Mammary epithelial cell (primary cell): ENCODE measurements around the gene MOAP1.

Experiments used
- EZH2 ChIP-seq: IDR thresholded peaks from 2 replicates; pipeline ENCODE4 v1.6.1; 2012; ENCODE audit warnings: low read length, inconsistent platforms, borderline replicate concordance
- TF ChIP-seq, protein P1 (sequence below), 2 donors: IDR thresholded peaks in 1 of 2; conservative IDR thresholded peaks in 1 of 2; 2 replicates each; pipeline ENCODE4 v1.5.1; 2011 to 2012; ENCODE audit warnings: inconsistent platforms in 2 of 2, low read length in 2 of 2, mild to moderate bottlenecking in 2 of 2, control low read depth in 1 of 2, low read depth in 1 of 2; ENCODE audit not compliant: insufficient read depth in 1 of 2; ENCODE audit errors: extremely low read depth in 1 of 2

DNA sequence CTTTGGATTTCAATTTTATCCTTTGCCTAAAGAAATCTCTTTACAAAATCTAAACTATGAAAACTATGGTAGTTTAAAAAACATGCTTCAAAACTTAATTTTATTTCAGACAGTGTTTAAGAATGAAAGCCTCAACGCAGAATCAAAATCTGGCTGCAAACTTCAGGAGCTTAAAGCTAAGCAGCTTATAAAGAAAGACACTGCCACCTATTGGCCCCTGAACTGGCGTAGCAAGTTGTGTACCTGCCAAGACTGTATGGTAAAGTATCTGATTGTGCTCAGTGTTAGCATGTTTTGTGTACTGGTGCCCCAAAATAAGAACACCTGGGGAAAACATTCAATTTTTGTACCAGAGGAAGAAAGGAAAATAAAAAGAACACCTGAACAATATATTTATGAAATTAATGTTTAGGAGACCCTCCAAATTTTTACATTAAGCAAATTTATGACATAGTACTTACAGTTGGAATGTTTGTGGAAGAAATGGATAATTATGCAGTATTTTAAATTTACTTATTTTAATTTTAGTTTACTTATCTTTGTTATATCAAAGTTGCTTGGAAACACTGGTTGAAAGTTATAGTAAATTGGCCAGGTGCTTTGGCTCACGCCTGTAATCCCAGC is 34.5 kb upstream of the MOAP1 start:
- TF ChIP-seq, protein P1, sequence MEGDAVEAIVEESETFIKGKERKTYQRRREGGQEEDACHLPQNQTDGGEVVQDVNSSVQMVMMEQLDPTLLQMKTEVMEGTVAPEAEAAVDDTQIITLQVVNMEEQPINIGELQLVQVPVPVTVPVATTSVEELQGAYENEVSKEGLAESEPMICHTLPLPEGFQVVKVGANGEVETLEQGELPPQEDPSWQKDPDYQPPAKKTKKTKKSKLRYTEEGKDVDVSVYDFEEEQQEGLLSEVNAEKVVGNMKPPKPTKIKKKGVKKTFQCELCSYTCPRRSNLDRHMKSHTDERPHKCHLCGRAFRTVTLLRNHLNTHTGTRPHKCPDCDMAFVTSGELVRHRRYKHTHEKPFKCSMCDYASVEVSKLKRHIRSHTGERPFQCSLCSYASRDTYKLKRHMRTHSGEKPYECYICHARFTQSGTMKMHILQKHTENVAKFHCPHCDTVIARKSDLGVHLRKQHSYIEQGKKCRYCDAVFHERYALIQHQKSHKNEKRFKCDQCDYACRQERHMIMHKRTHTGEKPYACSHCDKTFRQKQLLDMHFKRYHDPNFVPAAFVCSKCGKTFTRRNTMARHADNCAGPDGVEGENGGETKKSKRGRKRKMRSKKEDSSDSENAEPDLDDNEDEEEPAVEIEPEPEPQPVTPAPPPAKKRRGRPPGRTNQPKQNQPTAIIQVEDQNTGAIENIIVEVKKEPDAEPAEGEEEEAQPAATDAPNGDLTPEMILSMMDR (conservative IDR thresholded peaks at IDR 0.05 in 1 of 2, IDR thresholded peaks at IDR 0.05 in 1 of 2; ENCODE audit: extremely low read depth in 1 of 2, insufficient read depth in 1 of 2, low read depth in 1 of 2, low read length in 2 of 2): peak; percentile 75 to 78
- TF ChIP-seq EZH2: no peak
